Liver (tissue), 9 donors: ENCODE results near the gene ATP7B. TPM values are rescaled to one million over a fixed set of nuclear protein-coding genes. Genes with fewer than 3 reads are reported as not detected.

Experiments
- DNase-seq: peaks from one replicate; pipeline ENCODE4 v3.0.0-alpha.2; 2017; ENCODE audit warnings: low spot score
- H3K27ac ChIP-seq, 2 donors: one replicate each; pipeline ENCODE4 v1.7.0; 2013; ENCODE audit warnings: inconsistent platforms in 2 of 2, low read length in 2 of 2, control low read depth in 1 of 2, low read depth in 1 of 2, mild to moderate bottlenecking in 1 of 2
- H3K27me3 ChIP-seq, 4 donors: one replicate each; pipeline versions ENCODE4 v1.6.1 to v1.7.0; 2013; ENCODE audit warnings: low read length in 3 of 4, inconsistent platforms in 1 of 4, mild to moderate bottlenecking in 1 of 4, moderate library complexity in 1 of 4; ENCODE audit not compliant: control insufficient read depth in 4 of 4, insufficient read depth in 4 of 4
- H3K36me3 ChIP-seq, 4 donors: one replicate each; pipeline versions ENCODE4 v1.6.1 to v1.7.0; 2013; ENCODE audit warnings: low read length in 3 of 4, mild to moderate bottlenecking in 3 of 4, low read depth in 1 of 4, moderate library complexity in 1 of 4; ENCODE audit not compliant: control insufficient read depth in 4 of 4, insufficient read depth in 3 of 4
- H3K4me1 ChIP-seq, 4 donors: one replicate each; pipeline versions ENCODE4 v1.6.1 to v1.7.0; 2013; ENCODE audit warnings: low read length in 3 of 4, mild to moderate bottlenecking in 3 of 4, moderate library complexity in 1 of 4; ENCODE audit not compliant: control insufficient read depth in 4 of 4, insufficient read depth in 4 of 4
- H3K4me3 ChIP-seq, 3 donors: one replicate each; pipeline versions ENCODE4 v1.6.1 to v1.7.0; 2013; ENCODE audit warnings: low read length in 3 of 3, control low read depth in 1 of 3, low read depth in 1 of 3, mild to moderate bottlenecking in 1 of 3
- H3K9ac ChIP-seq, 2 donors: one replicate each; pipeline ENCODE4 v1.7.0; 2013; ENCODE audit warnings: low read length in 2 of 2, mild to moderate bottlenecking in 2 of 2, moderate library complexity in 2 of 2, control low read depth in 1 of 2, low read depth in 1 of 2
- H3K9me3 ChIP-seq, 4 donors: one replicate each; pipeline versions ENCODE4 v1.6.1 to v1.7.0; 2013; ENCODE audit warnings: low read length in 3 of 4; ENCODE audit not compliant: control insufficient read depth in 4 of 4
- EGR1 ChIP-seq, 2 donors: IDR thresholded peaks; 2 replicates each; pipeline ENCODE4 v1.6.1; 2016 to 2018; ENCODE audit warnings: antibody characterized with exemption in 2 of 2, low read depth in 2 of 2
- FOXA1 ChIP-seq: IDR thresholded peaks from 2 replicates; pipeline ENCODE4 v1.6.1; 2016; ENCODE audit warnings: antibody characterized with exemption
- FOXA2 ChIP-seq: IDR thresholded peaks from 2 replicates; pipeline ENCODE4 v1.6.1; 2016; ENCODE audit warnings: antibody characterized with exemption
- GABPA ChIP-seq, 2 donors: IDR thresholded peaks in 1 of 2; conservative IDR thresholded peaks in 1 of 2; 2 replicates each; pipeline ENCODE4 v1.6.1; 2016; ENCODE audit warnings: antibody characterized with exemption in 2 of 2, mild to moderate bottlenecking in 1 of 2, moderate library complexity in 1 of 2
- HNF4A ChIP-seq, 2 donors: conservative IDR thresholded peaks; 2 replicates each; pipeline ENCODE4 v1.6.1; 2016; ENCODE audit warnings: antibody characterized with exemption in 2 of 2, mild to moderate bottlenecking in 2 of 2
- HNF4G ChIP-seq: IDR thresholded peaks from 2 replicates; pipeline ENCODE4 v1.6.1; 2016; ENCODE audit warnings: antibody characterized with exemption
- JUND ChIP-seq, 2 donors: IDR thresholded peaks; 2 replicates each; pipeline ENCODE4 v1.6.1; 2016; ENCODE audit warnings: antibody characterized with exemption in 2 of 2
- NR2F2 ChIP-seq: IDR thresholded peaks from 2 replicates; pipeline ENCODE4 v1.6.1; 2016; ENCODE audit warnings: antibody characterized with exemption
- RAD21 ChIP-seq, 2 donors: IDR thresholded peaks; 2 replicates each; pipeline ENCODE4 v1.6.1; 2016; ENCODE audit warnings: antibody characterized with exemption in 2 of 2, mild to moderate bottlenecking in 2 of 2
- RXRA ChIP-seq, 2 donors: IDR thresholded peaks; 2 replicates each; pipeline ENCODE4 v1.6.1; 2017 to 2018; ENCODE audit warnings: antibody characterized with exemption in 2 of 2, mild to moderate bottlenecking in 1 of 2
- SP1 ChIP-seq: IDR thresholded peaks from 2 replicates; pipeline ENCODE4 v1.6.1; 2018; ENCODE audit warnings: antibody characterized with exemption, mild to moderate bottlenecking
- TAF1 ChIP-seq: conservative IDR thresholded peaks from 2 replicates; pipeline ENCODE4 v1.6.1; 2016; ENCODE audit warnings: antibody characterized with exemption, mild to moderate bottlenecking
- YY1 ChIP-seq: IDR thresholded peaks from 2 replicates; pipeline ENCODE4 v1.6.1; 2016; ENCODE audit warnings: antibody characterized with exemption, mild to moderate bottlenecking
- WGBS: extraction: QIAGEN DNeasy Blood & Tissue Kit; methylation state at CpG from one replicate; pipeline ENCODE4 v1.1.7; 2013; 5-methylcytosine and 5-hydroxymethylcytosine counted together
- polyA plus RNA-seq, 2 donors: library from polyadenylated mRNA; stranded (reverse) in 1 of 2; unstranded in 1 of 2; fragments of 200-250 nt in 1 of 2; fragments of >200 nt in 1 of 2; fragmentation: Nextera tagmentation in 1 of 2; extraction: Ambion mirVana in 1 of 2; gene quantifications; one replicate each; pipeline versions ENCODE4 v1.2.1 to v1.2.3, GENCODE V29; 2013 to 2015
- total RNA-seq, 2 donors: library from RNA; depleted of rRNA; stranded (reverse); fragments of >200 nt; gene quantifications; one replicate each; pipeline ENCODE4 v1.2.3, GENCODE V29; 2014
- TF ChIP-seq, protein P1 (sequence below): IDR thresholded peaks from 2 replicates; pipeline ENCODE4 v1.6.1; 2016; ENCODE audit warnings: antibody characterized with exemption
- TF ChIP-seq, protein P2 (sequence below): IDR thresholded peaks from 2 replicates; pipeline ENCODE4 v1.6.1; 2016; ENCODE audit warnings: antibody characterized with exemption
- TF ChIP-seq, protein P3 (sequence below): IDR thresholded peaks from 2 replicates; pipeline ENCODE4 v1.6.1; 2016; ENCODE audit warnings: antibody characterized with exemption, mild to moderate bottlenecking
- TF ChIP-seq, protein P4 (sequence below): IDR thresholded peaks from 2 replicates; pipeline ENCODE4 v1.6.1; 2016; ENCODE audit warnings: antibody characterized with exemption
- TF ChIP-seq, protein P5 (sequence below): fragments of 150-350 bp; IDR thresholded peaks from 2 replicates; pipeline ENCODE4 v1.5.1; 2017; ENCODE audit warnings: improper control_type of control experiment, low read depth, low read length; ENCODE audit not compliant: missing input control
- donor health status: healthy.
- donor health status: healthy.
- donor health status: healthy.
- donor health status: healthy.
- donor health status: healthy.

Gene ATP7B
- total and polyA plus RNA-seq, 4 donors = 8.0 to 37.7 (median 22.1) TPM

DNA sequence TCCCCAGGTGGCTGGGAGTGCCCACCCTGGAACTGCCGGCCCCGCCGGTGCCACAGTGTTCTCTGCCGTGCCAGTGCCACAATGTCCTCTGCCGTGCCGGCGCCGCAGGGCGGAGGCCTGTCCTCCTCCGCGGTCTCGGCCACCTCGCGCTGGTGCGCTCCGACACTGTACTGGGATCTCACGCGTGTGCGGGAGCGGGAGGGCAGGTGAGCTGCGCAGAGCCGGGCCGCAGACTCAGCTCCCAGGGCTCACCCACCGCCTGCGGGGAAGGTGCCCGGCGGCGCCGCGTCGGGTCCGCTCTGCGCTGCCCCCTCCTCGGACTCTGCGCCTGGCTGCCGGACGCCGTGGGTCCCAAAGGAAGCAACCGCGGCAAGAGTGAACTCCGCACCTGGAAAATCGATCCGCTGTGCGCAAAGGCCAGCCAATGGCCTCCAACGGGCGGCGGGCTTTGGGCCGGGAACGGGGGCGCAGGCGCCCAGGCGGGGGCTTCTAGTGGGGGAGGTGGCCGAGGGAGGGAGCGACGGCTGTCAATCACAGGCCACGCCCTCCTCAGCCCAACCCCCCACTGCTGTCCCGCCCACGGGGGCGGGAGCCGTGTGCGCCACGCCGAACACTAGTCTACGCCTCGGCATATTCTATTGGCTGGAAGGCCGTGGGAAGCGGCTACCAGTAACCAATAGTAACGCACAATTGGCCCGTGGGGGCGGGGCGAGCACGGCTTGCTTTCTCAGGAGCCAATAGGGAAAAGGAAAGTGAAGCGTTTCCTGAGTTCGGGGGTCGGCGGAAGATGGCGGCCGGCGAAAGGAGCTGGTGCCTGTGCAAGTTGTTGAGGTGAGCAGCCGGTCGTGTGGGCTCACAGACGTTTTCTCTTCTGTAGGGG is 622 bp upstream of the ATP7B start, which contains the start of gene ALG11 (continued):
- TF ChIP-seq, protein P1, sequence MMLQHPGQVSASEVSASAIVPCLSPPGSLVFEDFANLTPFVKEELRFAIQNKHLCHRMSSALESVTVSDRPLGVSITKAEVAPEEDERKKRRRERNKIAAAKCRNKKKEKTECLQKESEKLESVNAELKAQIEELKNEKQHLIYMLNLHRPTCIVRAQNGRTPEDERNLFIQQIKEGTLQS = no peak
- TF ChIP-seq HNF4A (conservative IDR thresholded peaks at IDR 0.05) (peak; percentile 72 to 80), NR2F2 (no peak), HNF4G (no peak), SP1 (peak; percentile 92), TAF1 (peak; percentile 34), YY1 (peak; percentile 98), GABPA (IDR thresholded peaks at IDR 0.05 in 1 of 2, conservative IDR thresholded peaks at IDR 0.05 in 1 of 2) (peak in 1 of 2 donors; percentile 72)
- TF ChIP-seq, protein P2, sequence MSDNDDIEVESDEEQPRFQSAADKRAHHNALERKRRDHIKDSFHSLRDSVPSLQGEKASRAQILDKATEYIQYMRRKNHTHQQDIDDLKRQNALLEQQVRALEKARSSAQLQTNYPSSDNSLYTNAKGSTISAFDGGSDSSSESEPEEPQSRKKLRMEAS = peak; percentile 63

DNA sequence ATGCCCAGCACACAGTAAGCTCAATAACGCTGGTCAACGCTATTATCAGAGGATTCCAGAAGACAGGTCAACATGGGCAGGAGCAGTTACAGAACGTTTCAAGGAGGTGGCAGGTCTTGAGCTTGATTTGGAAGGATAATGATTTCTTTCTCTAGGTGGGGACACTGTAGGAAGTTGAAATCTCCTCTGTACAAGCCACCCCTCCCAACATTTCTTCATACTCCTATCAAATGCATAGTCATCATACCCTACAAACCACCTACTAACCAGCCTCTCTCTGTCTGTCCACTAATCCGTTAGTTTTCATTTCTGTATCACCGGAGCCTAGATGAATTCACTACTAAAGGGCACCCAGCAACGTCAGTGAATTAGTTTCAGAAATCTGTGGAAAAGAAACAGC is 1.3 kb downstream of the ATP7B start:
- Histone ChIP-seq H3K27ac (no peak overlapping the region), H3K9ac (peak overlapping the region in 1 of 2 donors; percentile 60), H3K36me3 (no peaks in the 10 kb centered on the region), H3K4me3 (peak overlapping the region; percentile 1 to 84 (median 81)), H3K27me3 (no peaks in the 10 kb centered on the region), H3K4me1 (peaks cover 4 to 55% (median 41%) of the 10 kb centered on the region in 4 donors), H3K9me3 (no peaks in the 10 kb centered on the region)
- 40% methylated on average over 6 of the region's 6 CpGs for WGBS
- TF ChIP-seq NR2F2 (no peak), RAD21 (IDR thresholded peaks at IDR 0.05) (no peak), HNF4A (conservative IDR thresholded peaks at IDR 0.05) (no peak), SP1 (no peak), GABPA (IDR thresholded peaks at IDR 0.05 in 1 of 2, conservative IDR thresholded peaks at IDR 0.05 in 1 of 2) (no peak), FOXA2 (no peak), FOXA1 (no peak), YY1 (no peak), HNF4G (no peak), JUND (IDR thresholded peaks at IDR 0.05) (no peak), RXRA (IDR thresholded peaks at IDR 0.05) (no peak), EGR1 (IDR thresholded peaks at IDR 0.05; ENCODE audit: low read depth in 2 of 2) (no peak), TAF1 (no peak)
- TF ChIP-seq, protein P3, sequence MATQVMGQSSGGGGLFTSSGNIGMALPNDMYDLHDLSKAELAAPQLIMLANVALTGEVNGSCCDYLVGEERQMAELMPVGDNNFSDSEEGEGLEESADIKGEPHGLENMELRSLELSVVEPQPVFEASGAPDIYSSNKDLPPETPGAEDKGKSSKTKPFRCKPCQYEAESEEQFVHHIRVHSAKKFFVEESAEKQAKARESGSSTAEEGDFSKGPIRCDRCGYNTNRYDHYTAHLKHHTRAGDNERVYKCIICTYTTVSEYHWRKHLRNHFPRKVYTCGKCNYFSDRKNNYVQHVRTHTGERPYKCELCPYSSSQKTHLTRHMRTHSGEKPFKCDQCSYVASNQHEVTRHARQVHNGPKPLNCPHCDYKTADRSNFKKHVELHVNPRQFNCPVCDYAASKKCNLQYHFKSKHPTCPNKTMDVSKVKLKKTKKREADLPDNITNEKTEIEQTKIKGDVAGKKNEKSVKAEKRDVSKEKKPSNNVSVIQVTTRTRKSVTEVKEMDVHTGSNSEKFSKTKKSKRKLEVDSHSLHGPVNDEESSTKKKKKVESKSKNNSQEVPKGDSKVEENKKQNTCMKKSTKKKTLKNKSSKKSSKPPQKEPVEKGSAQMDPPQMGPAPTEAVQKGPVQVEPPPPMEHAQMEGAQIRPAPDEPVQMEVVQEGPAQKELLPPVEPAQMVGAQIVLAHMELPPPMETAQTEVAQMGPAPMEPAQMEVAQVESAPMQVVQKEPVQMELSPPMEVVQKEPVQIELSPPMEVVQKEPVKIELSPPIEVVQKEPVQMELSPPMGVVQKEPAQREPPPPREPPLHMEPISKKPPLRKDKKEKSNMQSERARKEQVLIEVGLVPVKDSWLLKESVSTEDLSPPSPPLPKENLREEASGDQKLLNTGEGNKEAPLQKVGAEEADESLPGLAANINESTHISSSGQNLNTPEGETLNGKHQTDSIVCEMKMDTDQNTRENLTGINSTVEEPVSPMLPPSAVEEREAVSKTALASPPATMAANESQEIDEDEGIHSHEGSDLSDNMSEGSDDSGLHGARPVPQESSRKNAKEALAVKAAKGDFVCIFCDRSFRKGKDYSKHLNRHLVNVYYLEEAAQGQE = no peak
- TF ChIP-seq, protein P2 = no peak
- TF ChIP-seq, protein P4, sequence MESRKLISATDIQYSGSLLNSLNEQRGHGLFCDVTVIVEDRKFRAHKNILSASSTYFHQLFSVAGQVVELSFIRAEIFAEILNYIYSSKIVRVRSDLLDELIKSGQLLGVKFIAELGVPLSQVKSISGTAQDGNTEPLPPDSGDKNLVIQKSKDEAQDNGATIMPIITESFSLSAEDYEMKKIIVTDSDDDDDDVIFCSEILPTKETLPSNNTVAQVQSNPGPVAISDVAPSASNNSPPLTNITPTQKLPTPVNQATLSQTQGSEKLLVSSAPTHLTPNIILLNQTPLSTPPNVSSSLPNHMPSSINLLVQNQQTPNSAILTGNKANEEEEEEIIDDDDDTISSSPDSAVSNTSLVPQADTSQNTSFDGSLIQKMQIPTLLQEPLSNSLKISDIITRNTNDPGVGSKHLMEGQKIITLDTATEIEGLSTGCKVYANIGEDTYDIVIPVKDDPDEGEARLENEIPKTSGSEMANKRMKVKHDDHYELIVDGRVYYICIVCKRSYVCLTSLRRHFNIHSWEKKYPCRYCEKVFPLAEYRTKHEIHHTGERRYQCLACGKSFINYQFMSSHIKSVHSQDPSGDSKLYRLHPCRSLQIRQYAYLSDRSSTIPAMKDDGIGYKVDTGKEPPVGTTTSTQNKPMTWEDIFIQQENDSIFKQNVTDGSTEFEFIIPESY = no peak
- TF ChIP-seq, protein P1 = no peak
- TF ChIP-seq, protein P5, sequence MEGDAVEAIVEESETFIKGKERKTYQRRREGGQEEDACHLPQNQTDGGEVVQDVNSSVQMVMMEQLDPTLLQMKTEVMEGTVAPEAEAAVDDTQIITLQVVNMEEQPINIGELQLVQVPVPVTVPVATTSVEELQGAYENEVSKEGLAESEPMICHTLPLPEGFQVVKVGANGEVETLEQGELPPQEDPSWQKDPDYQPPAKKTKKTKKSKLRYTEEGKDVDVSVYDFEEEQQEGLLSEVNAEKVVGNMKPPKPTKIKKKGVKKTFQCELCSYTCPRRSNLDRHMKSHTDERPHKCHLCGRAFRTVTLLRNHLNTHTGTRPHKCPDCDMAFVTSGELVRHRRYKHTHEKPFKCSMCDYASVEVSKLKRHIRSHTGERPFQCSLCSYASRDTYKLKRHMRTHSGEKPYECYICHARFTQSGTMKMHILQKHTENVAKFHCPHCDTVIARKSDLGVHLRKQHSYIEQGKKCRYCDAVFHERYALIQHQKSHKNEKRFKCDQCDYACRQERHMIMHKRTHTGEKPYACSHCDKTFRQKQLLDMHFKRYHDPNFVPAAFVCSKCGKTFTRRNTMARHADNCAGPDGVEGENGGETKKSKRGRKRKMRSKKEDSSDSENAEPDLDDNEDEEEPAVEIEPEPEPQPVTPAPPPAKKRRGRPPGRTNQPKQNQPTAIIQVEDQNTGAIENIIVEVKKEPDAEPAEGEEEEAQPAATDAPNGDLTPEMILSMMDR = no peak
- no peak for DNase-seq
